Choroid plexus epithelial cell (primary cell): Measurements from ENCODE around the gene KLF12.

Experiments used
- DNase-seq: peaks from one replicate; pipeline ENCODE4 v3.0.0-alpha.2; 2010; ENCODE audit warnings: low read depth
- H3K4me3 ChIP-seq: 2 replicates; pipeline ENCODE4 v1.5.1; 2011; ENCODE audit warnings: low read depth, mild to moderate bottlenecking, control low read depth, low read length, moderate library complexity
- TF ChIP-seq, protein P1 (sequence below): conservative IDR thresholded peaks from 2 replicates; pipeline ENCODE4 v1.5.1; 2011; ENCODE audit warnings: low read depth, mild to moderate bottlenecking, control low read depth, inconsistent platforms, low read length, moderate library complexity

KLF12 gene

DNA sequence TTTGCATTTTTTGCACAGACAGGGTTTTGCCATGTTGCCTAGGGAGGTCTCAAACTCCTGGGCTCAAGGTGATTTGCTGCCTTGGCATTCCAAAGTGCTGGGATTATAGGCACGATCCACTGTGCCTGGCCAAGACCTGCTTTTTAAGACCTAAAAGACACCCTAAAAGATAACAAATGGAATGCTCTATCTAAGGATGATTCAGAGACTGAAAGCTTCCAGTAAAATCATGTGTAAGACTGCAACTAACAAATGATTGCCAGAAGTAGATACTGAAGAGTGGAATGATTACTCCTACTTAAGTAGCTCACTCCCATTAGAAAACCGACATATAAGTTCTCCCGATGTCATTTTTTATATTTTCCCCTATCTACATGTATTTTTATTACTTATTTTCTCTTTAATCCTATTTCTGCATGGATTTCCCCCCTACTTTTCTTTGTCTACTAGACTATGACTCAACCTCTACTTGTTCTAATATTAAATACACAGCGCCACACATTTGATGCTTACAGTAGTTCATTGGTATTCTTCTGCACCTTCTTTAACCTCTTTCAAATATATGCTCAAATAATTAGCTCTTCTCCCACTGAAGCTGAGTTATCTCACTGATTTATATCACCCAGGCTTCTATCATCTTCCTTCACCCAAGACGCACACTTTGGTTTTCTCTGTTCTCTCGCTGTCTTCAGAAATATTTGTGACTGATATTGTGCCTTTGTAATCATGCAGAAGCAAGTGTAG lies 32.2 kb upstream of the KLF12 start:
- TF ChIP-seq, protein P1, sequence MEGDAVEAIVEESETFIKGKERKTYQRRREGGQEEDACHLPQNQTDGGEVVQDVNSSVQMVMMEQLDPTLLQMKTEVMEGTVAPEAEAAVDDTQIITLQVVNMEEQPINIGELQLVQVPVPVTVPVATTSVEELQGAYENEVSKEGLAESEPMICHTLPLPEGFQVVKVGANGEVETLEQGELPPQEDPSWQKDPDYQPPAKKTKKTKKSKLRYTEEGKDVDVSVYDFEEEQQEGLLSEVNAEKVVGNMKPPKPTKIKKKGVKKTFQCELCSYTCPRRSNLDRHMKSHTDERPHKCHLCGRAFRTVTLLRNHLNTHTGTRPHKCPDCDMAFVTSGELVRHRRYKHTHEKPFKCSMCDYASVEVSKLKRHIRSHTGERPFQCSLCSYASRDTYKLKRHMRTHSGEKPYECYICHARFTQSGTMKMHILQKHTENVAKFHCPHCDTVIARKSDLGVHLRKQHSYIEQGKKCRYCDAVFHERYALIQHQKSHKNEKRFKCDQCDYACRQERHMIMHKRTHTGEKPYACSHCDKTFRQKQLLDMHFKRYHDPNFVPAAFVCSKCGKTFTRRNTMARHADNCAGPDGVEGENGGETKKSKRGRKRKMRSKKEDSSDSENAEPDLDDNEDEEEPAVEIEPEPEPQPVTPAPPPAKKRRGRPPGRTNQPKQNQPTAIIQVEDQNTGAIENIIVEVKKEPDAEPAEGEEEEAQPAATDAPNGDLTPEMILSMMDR = no peak
- DNase-seq = peak; percentile 8
- no peak overlapping the region for H3K4me3 ChIP-seq

DNA sequence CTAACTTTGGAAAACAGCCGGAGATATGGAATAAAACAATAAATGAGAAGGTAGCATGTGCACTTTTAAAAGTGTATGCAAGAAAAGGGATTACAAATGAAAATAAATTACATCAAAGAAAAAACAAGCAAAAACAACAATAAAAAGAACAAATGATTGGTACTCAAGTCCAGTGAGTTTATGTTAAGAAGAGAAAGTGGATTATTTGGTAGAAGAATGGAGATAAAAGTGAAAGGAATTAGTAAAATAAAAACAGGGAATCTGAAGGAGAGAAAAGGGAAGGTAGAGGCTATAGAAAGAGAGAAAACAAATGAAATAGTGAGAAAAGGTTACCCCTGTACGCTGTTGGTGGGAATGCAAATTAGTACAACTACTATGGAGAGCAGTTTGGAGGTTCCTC lies 28.6 kb upstream of the KLF12 start:
- H3K4me3 ChIP-seq = no peak overlapping the region
- no peak for DNase-seq
- TF ChIP-seq, protein P1 = no peak

DNA sequence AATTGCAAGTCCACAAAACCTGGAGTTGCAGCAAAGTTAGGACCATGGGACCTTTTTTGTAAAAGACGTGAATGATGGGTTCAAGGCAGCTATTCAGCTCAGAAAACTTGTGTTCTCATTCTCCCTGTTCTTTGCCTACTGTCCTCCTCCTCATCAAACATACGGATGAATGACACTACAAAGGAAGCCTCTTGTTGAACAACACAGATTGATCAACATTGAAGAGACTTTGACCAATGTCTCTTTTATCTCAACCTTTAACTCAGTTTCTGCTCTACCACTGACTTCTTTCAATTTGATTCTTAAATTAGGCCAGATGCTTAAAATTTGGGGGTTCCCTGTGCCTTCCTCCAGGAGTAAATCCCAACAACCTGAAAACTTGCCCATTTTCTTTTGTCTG lies 27.9 kb upstream of the KLF12 start:
- DNase-seq = no peak
- H3K4me3 ChIP-seq = no peak overlapping the region
- TF ChIP-seq, protein P1 = no peak

DNA sequence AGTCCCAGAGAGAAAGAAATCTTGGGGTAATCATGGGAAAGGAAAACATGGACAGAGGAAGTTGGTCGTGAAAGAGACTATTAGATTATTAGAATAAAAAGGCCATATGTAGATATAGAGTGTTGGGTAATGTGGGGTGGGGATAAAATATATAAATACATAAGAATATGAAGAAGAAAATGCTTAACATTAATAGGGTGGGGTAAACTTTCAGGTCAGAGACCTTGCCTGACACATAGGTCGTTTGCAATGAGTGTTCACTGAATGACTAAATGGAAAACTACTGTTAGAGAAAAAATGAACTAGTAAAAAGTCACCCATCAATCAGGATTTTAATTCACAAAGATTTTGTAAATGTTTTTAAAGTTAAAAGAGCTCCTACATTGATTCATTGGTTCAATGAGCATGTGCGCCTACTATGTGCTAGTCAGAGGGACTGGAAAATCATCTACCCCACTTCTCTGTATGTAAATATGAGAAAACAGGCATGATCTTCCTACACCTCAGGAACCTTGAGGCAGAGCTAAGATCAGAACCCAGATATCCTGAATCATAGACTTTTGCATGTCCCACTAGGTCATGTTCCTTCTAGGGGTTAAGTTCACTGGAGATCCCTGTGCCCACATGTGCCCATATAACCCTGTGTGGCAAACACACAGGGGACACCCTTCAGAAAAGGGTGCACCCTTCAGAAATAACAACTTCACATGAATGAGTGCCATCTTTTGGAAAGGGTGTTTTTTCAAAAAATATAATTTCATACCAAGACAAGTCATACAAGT lies 24.6 kb upstream of the KLF12 start:
- H3K4me3 ChIP-seq = no peak overlapping the region
- TF ChIP-seq, protein P1 = no peak
- DNase-seq = peak; percentile 15

DNA sequence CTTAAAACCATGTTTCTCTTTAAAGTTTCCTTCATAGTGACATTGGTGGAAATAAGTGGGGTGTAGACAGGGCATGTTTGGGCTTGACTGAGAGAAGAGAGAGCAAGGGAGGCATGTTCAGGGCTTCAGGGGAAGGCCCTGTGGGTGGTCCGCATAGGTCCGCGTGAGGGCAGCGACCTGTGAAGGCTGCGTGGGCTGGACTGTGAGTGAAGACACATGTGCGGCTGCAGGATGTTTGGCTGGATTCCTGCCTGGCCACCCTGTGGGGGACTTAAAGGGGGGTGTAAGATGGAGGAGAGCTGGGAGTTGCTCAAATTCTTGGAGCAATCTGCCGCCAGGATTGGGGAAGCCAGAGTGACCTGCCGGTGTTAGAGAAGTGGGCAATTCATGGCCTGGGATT lies 23.8 kb upstream of the KLF12 start:
- peak; percentile 78 for DNase-seq
- H3K4me3 ChIP-seq = no peak overlapping the region
- TF ChIP-seq, protein P1 = no peak

- no peak for DNase-seq
- no peak overlapping the region for H3K4me3 ChIP-seq
- TF ChIP-seq, protein P1 = no peak
Observed at GRCh38 chr13:74154981-74155380, 20.8 kb upstream of the KLF12 start.
